G401.6 (cell line): Measurements from ENCODE around the gene NOTCH3.

ENCODE experiments used
- FAIRE-seq: peaks from 2 replicates; lab custom pipeline; 2012; peaks lifted over from hg19 to GRCh38; lab: Jason Lieb, UNC

The NOTCH3 gene

GRCh38 chr19:15195371-15196334, 5.1 kb downstream of the NOTCH3 start:
- no peak for FAIRE-seq

GRCh38 chr19:15194938-15195337, 5.9 kb downstream of the NOTCH3 start:
- no peak for FAIRE-seq

- no peak for FAIRE-seq
These were observed 8.8 kb downstream of the NOTCH3 start for GRCh38 chr19:15191982-15192381.

GRCh38 chr19:15191514-15191913, 9.3 kb downstream of the NOTCH3 start:
- no peak for FAIRE-seq

GRCh38 chr19:15188851-15189250, 11.9 kb downstream of the NOTCH3 start:
- no peak for FAIRE-seq

- no peak for FAIRE-seq
These were observed 13.5 kb downstream of the NOTCH3 start for GRCh38 chr19:15187026-15188007.

DNA sequence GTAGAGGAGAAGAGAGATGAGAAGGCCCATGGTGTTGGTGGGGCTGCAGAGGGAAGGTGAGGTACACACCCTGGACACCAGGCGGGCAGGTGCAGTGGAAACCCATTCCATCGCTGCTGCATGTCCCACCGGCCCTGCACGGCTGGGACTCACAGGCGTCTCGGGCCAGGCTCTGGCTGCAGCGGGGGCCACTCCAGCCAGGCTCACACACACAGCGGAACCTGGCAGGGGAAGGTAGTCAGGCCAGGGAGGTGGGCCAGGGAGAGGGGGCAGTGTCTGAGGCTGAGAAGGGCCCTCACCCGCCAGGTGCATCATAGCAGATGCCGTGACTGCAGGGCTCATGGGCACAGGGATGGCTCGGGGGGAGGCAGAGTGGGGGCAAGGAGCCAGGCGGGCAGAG, 15.6 kb downstream of the NOTCH3 start:
- FAIRE-seq: no peak

DNA sequence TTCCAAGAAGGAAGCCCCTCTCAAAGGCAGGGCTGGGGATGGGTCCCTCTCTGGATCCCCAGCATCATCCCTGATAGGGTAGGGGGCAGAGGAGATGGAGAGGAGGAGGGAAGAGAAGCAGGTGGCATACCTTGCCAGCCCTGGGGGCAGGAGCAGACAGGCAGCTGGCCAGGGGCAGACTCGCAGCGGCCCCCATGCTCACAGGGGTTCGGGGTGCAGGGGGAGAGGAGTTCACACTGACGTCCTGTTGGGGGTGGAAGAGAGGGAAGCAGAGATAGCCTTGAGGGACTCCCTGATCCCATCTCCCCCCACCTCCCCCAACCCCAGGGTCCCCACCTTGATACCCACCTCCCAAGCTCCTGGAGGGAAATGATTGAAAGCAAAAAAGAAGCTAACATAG, 16.0 kb downstream of the NOTCH3 start:
- FAIRE-seq: no peak

GRCh38 chr19:15181394-15181793, 19.4 kb downstream of the NOTCH3 start:
- FAIRE-seq: no peak

DNA sequence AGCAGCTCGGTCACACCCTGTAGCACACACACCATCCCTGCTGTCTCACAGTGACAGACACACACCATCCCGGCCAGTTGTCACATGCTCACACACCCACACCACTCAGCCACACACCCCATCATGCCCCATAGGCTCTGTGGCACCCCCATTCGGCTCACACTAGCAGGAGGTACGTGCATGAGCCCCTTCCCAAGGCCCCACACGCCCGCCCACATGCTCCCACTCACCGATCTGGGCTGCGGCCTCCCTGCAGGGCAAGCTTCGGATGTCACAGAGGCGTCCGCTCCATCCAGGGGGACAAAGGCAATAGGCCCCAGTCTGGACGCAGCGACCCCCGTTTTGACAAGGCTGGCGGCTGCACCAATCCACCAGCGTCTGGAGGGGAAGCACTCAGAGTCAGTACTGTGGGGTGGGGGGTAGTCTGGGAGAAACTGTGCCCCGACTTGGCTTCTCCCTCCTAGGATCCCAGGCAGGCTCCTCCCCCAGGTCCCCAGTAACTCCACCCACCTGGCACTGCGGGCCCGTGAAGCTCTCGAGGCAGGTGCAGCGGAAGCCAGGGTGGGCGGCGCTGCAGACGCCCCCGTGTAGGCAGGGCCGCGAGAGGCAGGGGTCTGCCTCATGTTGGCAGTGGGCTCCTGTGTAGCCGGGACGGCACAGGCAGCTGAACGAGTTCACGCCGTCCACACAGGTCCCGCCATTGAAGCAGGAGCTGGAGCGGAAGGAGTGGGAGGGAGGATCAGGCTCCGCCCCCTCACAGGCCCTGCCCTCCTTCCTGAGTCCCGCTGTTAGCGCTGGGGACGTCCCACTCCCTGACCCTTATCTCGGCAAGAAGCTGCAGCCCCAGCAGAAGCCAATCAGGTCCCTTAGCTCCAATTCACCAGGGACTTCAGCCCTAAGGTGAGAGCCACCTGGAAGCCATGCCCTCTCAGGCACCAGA, 20.1 kb downstream of the NOTCH3 start:
- no peak for FAIRE-seq

DNA sequence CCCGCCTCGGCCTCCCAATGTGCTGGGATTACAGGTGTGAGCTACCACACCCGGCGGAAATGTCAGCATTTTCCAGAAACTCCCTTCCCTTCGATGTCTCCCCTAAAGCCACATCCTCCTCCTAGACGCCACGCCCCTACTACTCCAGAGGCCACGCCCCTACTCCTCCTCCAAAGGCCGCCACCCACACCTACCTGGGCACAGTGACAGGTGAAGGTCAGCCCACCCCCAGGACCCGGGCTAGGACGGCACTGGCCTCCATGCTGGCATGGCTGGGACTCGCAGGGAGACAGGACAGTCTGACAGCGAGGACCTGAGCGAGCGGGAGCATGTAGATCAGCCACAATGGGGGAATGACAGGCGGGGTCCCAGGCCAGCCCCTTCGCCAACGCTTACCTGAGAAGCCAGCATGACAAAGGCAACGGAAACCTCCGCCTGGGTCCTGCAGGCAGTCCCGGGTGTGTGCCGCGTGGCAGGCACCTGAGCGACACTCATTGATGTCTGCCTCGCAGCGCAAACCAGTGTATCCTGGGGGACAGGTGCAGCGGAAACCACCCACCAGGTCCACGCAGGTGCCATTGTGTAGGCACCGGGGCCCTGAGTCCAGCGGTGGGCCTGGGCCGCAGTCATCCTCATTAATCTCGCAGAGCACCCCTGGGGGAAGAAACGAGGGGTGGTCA, 22.0 kb downstream of the NOTCH3 start:
- FAIRE-seq: no peak

GRCh38 chr19:15177269-15178116, 23.3 kb downstream of the NOTCH3 start:
- FAIRE-seq: no peak

DNA sequence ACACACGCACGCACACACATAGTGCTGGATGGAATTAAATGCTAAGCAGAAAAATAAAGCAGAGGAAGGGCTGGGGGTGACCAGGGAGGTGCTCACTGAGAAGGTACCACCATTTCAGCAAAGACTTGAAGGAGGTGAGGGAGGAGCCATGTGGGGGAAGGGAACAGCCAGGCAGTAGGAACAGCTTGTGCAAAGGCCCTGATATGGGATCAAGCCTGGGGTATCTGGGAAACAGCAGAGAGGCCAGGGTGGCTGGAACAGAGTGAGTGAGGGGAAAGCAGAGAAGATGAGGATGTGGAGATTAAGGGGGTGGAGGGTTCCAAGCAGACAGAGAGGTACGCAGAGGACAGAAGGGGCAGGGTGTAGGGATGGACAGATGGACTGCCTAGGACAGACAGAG, 25.2 kb downstream of the NOTCH3 start:
- no peak for FAIRE-seq

DNA sequence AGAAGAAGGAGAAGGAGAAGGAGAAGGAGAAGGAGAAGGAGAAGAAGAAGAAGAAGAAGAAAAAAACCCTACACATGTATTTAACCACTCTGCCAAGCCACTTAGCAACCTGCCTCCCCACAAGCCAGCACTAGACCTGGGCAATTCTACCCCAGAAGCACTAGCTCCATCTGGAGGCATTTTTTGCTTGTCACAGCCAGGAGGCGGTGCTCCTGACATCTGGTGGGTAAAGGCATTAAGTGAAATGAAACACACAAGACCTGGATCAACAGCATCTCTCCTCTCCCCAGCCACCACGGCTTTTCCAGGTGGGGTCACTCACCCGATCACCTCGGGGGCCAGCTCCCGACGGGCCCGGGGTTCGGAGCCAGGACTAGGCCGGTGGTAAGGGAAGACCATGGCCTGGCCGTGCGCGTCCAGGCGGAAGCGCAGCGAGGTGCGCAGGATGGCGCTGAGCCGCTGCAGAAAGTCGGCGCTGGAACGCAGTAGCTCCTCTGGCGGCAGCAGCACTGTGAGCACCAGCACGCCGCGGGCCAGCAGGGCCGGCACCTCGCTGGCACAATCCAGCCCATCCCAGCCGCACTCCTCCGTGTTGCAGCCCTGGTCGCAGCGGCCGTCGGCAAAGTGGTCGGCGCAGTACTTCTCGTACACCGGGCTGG, 26.9 kb downstream of the NOTCH3 start:
- FAIRE-seq: no peak

DNA sequence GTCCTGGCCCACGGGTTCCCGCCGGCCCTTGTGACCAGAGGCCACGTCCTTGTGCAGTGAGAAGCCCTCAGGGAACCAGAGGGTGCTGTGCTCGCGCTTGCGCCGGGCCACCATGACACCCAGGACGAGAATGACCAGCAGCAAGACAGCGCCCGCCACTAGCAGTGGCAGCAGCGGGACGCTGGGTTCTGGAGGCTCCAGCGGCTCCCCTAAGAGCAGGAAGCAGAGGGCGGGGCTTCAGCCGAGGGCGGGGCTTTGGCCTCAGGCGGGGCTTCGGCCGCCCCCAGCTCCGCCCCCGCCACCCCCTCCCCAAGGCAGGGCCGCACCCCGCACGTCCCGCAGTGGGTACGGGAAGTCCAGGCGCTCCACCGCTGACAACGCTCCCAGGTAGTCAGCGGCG, 30.4 kb downstream of the NOTCH3 start:
- no peak for FAIRE-seq

DNA sequence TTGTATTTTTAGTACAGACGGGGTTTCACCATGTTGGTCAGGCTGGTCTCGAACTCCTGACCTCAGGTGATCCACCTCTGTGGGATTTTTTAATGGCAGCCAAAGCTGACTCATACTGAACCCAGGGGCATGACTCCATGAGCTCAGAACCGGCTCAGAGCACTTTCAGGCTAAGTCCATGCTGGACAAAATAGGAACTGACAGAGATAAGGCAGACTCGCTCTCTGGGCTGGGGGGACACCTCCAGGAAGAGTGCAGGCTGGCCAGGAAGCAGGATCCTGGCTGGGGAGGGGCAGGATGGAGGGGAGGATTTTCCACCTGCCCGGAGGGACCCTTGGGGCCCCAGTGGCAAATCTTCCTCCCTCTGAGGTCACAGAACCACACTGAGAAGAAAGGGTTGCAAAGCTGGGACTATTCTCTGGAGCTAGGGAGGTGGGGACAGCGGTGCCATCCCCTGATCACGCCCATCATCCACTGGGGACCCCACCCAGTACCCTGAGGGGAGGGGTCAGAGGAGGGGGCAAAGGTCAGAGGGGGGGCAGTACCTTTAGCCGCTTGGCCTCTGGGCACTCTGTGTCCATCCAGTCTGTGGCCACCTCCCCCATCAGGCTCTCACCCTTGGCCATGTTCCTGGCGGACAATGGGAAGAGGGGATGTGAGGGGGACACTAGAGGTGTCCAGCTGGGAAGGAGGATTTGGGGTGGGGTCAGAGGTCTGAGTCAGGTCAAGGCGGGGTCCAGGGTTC, 31.1 kb downstream of the NOTCH3 start:
- FAIRE-seq: no peak

GRCh38 chr19:15166700-15167099, 34.1 kb downstream of the NOTCH3 start:
- no peak for FAIRE-seq

DNA sequence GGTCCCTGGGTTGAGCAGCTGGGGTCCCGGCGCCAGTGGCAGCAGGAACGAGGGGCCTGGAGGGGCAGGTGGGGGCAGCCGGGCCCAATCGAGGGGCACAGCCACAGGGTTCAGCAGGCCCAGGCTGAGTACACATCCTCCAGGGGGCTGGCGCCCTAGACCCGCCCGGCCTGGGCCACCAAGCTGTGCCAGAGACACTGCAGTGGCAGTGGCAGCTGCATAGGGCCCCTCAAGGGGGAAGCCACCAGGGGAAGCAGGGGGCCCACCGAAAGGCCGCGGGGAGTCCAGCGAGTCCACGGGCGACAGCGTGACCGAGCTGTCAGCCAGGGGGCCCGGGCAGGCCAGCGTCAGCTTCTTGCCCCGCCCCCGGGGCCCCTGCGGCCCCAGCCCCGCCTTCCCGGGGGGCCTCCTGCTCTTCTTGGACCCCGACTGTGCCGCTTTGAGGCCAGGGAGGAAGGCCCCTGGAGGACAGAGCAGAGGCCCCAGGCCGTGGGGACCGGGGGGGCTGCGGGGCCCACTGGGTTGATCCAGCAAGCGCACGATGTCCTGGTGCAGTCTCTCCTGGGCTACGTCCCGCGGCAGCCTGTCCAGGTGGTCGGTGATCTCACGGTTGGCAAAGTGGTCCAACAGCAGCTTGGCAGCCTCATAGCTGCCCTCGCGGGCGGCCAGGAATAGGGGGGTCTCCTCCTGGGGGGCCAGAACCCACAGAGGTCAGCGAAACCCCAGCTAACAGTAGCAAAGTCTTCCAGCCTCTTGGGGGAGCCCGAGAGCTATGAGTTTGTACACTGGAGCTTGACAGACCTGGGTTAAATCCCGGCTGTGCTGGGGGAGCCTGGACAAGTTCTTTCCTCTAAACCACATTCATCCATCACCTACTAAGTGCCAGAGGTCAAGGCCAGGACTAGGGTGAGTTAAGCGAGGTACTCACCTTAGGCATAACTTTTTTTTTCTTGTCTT, 39.5 kb downstream of the NOTCH3 start:
- no peak for FAIRE-seq
